ENCODE results near the gene KCNK17. TPM values are rescaled to one million over a fixed set of nuclear protein-coding genes. Genes with fewer than 3 reads are reported as not detected.

The KCNK17 gene
- total RNA-seq, 1 experiment from 2014 or later = not detected

DNA sequence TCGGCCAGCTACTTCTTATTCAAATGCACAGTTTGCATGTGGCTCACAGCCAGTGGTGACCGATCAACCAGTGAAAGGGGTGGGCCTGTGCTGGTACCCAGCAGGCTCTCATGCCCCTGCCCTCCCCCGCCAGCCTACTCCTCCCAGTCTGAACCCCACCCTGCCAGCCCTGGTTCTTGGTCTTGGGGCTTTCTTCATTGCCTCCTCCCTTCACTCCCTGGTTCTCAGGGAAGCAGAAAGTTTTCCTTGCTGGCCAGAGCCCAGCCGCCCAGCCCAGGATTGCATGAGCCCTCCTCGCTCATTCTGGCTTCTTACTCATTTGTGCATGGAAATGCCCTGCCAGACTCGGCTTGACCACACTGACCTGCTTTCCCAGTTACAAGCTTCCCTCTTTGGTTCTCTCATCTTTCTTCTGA, 40.8 kb downstream of the KCNK17 start:
- Histone ChIP-seq H3K4me1 (ENCODE audit: control insufficient read depth, insufficient read depth, low read length) (no peaks in the 10 kb centered on the region), H3K9me3 (ENCODE audit: control insufficient read depth, insufficient read depth, low read depth, low read length) (no peaks in the 10 kb centered on the region), H3K36me3 (ENCODE audit: control insufficient read depth, insufficient read depth, low read length) (no peaks in the 10 kb centered on the region), H3K4me3 (ENCODE audit: low read depth in 2 of 2, low read length in 2 of 2) (no peak overlapping the region), H3K27ac (ENCODE audit: low read length) (no peak overlapping the region), H3K27me3 (ENCODE audit: control insufficient read depth, insufficient read depth, low read length) (no peaks in the 10 kb centered on the region; the same call in 1 of the 2 replicates)
- intact Hi-C loops (cut with micrococcal nuclease; ENCODE audit: unreplicated experiment) = no loop called here
- DNase-seq (ENCODE audit: low read depth, low spot score) = no peak
- no peak for ATAC-seq
- ChIA-PET POLR2A (no interaction called here), CTCF (no interaction called here)
- no TSS peak for BruUV-seq (replicated peaks)
- TF ChIP-seq TCF7L2 (IDR thresholded peaks at IDR 0.05; ENCODE audit: low read depth, low read length) (no peak), POLR2AphosphoS5 (IDR thresholded peaks at IDR 0.05; ENCODE audit: low read depth, low read length) (no peak), SIN3A (IDR thresholded peaks at IDR 0.05; ENCODE audit: borderline replicate concordance, insufficient read depth, low read depth, low read length) (no peak)
- TF ChIP-seq, protein P1, sequence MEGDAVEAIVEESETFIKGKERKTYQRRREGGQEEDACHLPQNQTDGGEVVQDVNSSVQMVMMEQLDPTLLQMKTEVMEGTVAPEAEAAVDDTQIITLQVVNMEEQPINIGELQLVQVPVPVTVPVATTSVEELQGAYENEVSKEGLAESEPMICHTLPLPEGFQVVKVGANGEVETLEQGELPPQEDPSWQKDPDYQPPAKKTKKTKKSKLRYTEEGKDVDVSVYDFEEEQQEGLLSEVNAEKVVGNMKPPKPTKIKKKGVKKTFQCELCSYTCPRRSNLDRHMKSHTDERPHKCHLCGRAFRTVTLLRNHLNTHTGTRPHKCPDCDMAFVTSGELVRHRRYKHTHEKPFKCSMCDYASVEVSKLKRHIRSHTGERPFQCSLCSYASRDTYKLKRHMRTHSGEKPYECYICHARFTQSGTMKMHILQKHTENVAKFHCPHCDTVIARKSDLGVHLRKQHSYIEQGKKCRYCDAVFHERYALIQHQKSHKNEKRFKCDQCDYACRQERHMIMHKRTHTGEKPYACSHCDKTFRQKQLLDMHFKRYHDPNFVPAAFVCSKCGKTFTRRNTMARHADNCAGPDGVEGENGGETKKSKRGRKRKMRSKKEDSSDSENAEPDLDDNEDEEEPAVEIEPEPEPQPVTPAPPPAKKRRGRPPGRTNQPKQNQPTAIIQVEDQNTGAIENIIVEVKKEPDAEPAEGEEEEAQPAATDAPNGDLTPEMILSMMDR (IDR thresholded peaks at IDR 0.05) = no peak
- TF ChIP-seq, protein P2, sequence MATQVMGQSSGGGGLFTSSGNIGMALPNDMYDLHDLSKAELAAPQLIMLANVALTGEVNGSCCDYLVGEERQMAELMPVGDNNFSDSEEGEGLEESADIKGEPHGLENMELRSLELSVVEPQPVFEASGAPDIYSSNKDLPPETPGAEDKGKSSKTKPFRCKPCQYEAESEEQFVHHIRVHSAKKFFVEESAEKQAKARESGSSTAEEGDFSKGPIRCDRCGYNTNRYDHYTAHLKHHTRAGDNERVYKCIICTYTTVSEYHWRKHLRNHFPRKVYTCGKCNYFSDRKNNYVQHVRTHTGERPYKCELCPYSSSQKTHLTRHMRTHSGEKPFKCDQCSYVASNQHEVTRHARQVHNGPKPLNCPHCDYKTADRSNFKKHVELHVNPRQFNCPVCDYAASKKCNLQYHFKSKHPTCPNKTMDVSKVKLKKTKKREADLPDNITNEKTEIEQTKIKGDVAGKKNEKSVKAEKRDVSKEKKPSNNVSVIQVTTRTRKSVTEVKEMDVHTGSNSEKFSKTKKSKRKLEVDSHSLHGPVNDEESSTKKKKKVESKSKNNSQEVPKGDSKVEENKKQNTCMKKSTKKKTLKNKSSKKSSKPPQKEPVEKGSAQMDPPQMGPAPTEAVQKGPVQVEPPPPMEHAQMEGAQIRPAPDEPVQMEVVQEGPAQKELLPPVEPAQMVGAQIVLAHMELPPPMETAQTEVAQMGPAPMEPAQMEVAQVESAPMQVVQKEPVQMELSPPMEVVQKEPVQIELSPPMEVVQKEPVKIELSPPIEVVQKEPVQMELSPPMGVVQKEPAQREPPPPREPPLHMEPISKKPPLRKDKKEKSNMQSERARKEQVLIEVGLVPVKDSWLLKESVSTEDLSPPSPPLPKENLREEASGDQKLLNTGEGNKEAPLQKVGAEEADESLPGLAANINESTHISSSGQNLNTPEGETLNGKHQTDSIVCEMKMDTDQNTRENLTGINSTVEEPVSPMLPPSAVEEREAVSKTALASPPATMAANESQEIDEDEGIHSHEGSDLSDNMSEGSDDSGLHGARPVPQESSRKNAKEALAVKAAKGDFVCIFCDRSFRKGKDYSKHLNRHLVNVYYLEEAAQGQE (IDR thresholded peaks at IDR 0.05; ENCODE audit: insufficient read depth in 1 of 2, low read depth in 2 of 2, low read length in 1 of 2) = no peak
- in situ Hi-C loops (cut with HindIII; ENCODE audit: low pct_unique_long_range_greater_than_20kb, low sequenced_read_pairs) = no loop called here

DNA sequence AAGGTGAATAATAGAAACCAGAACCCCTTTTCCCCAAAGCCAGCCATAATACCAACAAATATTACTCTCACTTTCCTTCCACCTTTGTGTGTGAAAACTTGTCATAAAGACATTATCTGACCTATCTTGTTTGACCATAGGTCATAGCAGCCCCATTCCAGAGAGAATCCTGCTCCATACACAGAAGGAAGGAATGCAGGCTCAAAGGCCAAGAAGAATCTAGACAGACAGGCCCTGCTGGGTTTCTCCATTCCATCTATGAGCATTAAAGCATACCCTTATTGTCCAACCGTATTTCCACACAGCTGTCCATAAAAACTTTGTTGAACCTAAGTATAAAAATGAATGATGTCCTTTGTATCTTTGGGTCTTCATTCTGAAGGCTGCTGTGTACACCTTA, 44.3 kb downstream of the KCNK17 start:
- in situ Hi-C loops (cut with HindIII; ENCODE audit: low pct_unique_long_range_greater_than_20kb, low sequenced_read_pairs) (no loop called here), intact Hi-C loops (cut with micrococcal nuclease; ENCODE audit: unreplicated experiment) (no loop called here)
- H3K27ac ChIP-seq (ENCODE audit: low read length) = no peak overlapping the region
- H3K9me3 ChIP-seq (ENCODE audit: control insufficient read depth, insufficient read depth, low read depth, low read length) = no peaks in the 10 kb centered on the region
- no peak overlapping the region for H3K4me3 ChIP-seq (ENCODE audit: low read depth in 2 of 2, low read length in 2 of 2)
- H3K36me3 ChIP-seq (ENCODE audit: control insufficient read depth, insufficient read depth, low read length) = no peaks in the 10 kb centered on the region
- H3K27me3 ChIP-seq (ENCODE audit: control insufficient read depth, insufficient read depth, low read length) = no peaks in the 10 kb centered on the region
- CTCF ChIA-PET = no interaction called here
- DNase-seq (ENCODE audit: low read depth, low spot score) = no peak
- no peaks in the 10 kb centered on the region for H3K4me1 ChIP-seq (ENCODE audit: control insufficient read depth, insufficient read depth, low read length)
- no TSS peak for BruUV-seq (replicated peaks)
- TF ChIP-seq SIN3A (IDR thresholded peaks at IDR 0.05; ENCODE audit: borderline replicate concordance, insufficient read depth, low read depth, low read length) (no peak), POLR2AphosphoS5 (IDR thresholded peaks at IDR 0.05; ENCODE audit: low read depth, low read length) (no peak), TCF7L2 (IDR thresholded peaks at IDR 0.05; ENCODE audit: low read depth, low read length) (no peak)
- TF ChIP-seq, protein P2 (IDR thresholded peaks at IDR 0.05; ENCODE audit: insufficient read depth in 1 of 2, low read depth in 2 of 2, low read length in 1 of 2) = no peak
- TF ChIP-seq, protein P1 (IDR thresholded peaks at IDR 0.05) = no peak
- ATAC-seq = no peak
- POLR2A ChIA-PET = no interaction called here

All from Panc1 (cell line).